ENCODE data around the gene UFC1. TPM values are rescaled to one million over a fixed set of nuclear protein-coding genes. Genes with fewer than 3 reads are reported as not detected.

Gene UFC1
- total RNA-seq, 1 experiment from 2014 or later = 63.7 TPM

GRCh38 chr1:161206411-161207140 is 52.8 kb downstream of the UFC1 start:
- no TSS peak for BruUV-seq (replicated peaks)
- intact Hi-C loops (cut with micrococcal nuclease) = no loop called here
- POLR2A ChIA-PET = interaction anchor here (0.6 kb wide), 1 partner anchor 12 kb away, joined by 3 read pairs; no protein-coding TSS in a partner anchor

More at GRCh38 chr1:161206411-161207140, 52.8 kb downstream of the UFC1 start:
- no peak for TF ChIP-seq ZFX (IDR thresholded peaks at IDR 0.05)
- no peak for TF ChIP-seq POLR2A (IDR thresholded peaks at IDR 0.05; ENCODE audit: borderline replicate concordance, extremely low read depth, insufficient read depth, insufficient read length)
- no peak for TF ChIP-seq CBX3 (IDR thresholded peaks at IDR 0.05; ENCODE audit: low read depth)
- TF ChIP-seq REST (IDR thresholded peaks at IDR 0.05; ENCODE audit: low read depth) = no peak
- no peak for TF ChIP-seq EGR1 (IDR thresholded peaks at IDR 0.05; ENCODE audit: low read depth)
- no peak for TF ChIP-seq CTCF (IDR thresholded peaks at IDR 0.05 in 2 of 3, conservative IDR thresholded peaks at IDR 0.05 in 1 of 3; ENCODE audit: borderline replicate concordance in 1 of 3, insufficient read depth in 1 of 3, low read depth in 2 of 3, low read length in 2 of 3)
- no peak for TF ChIP-seq SRF (IDR thresholded peaks at IDR 0.05; ENCODE audit: low read depth)
- TF ChIP-seq SP1 (IDR thresholded peaks at IDR 0.05; ENCODE audit: low read depth) = no peak
- no peak for TF ChIP-seq ELF1 (IDR thresholded peaks at IDR 0.05; ENCODE audit: borderline replicate concordance, low read depth)
- no peak for TF ChIP-seq FOSL1 (IDR thresholded peaks at IDR 0.05; ENCODE audit: low read depth)
- TF ChIP-seq SIN3A (IDR thresholded peaks at IDR 0.05; ENCODE audit: low read depth) = no peak
- TF ChIP-seq YY1 (IDR thresholded peaks at IDR 0.05; ENCODE audit: extremely low read depth, insufficient replicate concordance, low read depth, low read length) = no peak
- no peak for TF ChIP-seq TCF7L2 (IDR thresholded peaks at IDR 0.05; ENCODE audit: borderline replicate concordance, extremely low read depth, insufficient read depth, insufficient read length)
- no peak for ATAC-seq
- no peak for DNase-seq (ENCODE audit: low read depth, low spot score)
- no peaks in the 10 kb centered on the region for H3K27me3 ChIP-seq (ENCODE audit: insufficient read depth, low read length)
- CTCF ChIA-PET = no interaction called here
- H3K27ac ChIP-seq (ENCODE audit: low read depth, low read length) = no peak overlapping the region
- peaks cover 29% of the 10 kb centered on the region for H3K79me2 ChIP-seq (ENCODE audit: insufficient read depth, low read length)
- RAD21 ChIA-PET (ENCODE audit: low non-redundant PET in 1 of 2, low total read pairs in 2 of 2, uncharacterized antibody in 2 of 2, unreplicated experiment in 2 of 2) = no interaction called here
- H3K9me3 ChIP-seq (ENCODE audit: control insufficient read depth in 1 of 2, insufficient read depth in 1 of 2, low read depth in 1 of 2, low read length in 2 of 2) = no peaks in the 10 kb centered on the region
- no peak overlapping the region for H3K4me2 ChIP-seq (ENCODE audit: low read length)
- H3K36me3 ChIP-seq (ENCODE audit: control insufficient read depth in 1 of 2, insufficient read depth in 2 of 2, low read length in 2 of 2) = peaks cover 42 to 55% of the 10 kb centered on the region in 2 experiments
- no peak overlapping the region for H2AFZ ChIP-seq (ENCODE audit: low read depth, low read length, poor library complexity, severe bottlenecking)
- no peaks in the 10 kb centered on the region for H4K20me1 ChIP-seq (ENCODE audit: insufficient read depth)
- H3K9ac ChIP-seq (ENCODE audit: low read length) = no peak overlapping the region
- no peak overlapping the region for H3K4me3 ChIP-seq (replicated peaks in 1 of 2; ENCODE audit: low read depth in 1 of 2, low read length in 2 of 2)
- no peaks in the 10 kb centered on the region for H3K9me2 ChIP-seq (ENCODE audit: insufficient read depth)
- peaks cover 4 to 25% of the 10 kb centered on the region in 2 experiments; a peak in 3 of 4 replicates for H3K4me1 ChIP-seq (ENCODE audit: control insufficient read depth in 1 of 2, insufficient read depth in 2 of 2, low read length in 2 of 2)
